ENCODE measurements around the gene NOL12.

The NOL12 gene

GRCh38 chr22:37659066-37659896 lies 26.9 kb upstream of the NOL12 start:
- DNase-seq (ENCODE audit: low read depth) = no peak

DNA sequence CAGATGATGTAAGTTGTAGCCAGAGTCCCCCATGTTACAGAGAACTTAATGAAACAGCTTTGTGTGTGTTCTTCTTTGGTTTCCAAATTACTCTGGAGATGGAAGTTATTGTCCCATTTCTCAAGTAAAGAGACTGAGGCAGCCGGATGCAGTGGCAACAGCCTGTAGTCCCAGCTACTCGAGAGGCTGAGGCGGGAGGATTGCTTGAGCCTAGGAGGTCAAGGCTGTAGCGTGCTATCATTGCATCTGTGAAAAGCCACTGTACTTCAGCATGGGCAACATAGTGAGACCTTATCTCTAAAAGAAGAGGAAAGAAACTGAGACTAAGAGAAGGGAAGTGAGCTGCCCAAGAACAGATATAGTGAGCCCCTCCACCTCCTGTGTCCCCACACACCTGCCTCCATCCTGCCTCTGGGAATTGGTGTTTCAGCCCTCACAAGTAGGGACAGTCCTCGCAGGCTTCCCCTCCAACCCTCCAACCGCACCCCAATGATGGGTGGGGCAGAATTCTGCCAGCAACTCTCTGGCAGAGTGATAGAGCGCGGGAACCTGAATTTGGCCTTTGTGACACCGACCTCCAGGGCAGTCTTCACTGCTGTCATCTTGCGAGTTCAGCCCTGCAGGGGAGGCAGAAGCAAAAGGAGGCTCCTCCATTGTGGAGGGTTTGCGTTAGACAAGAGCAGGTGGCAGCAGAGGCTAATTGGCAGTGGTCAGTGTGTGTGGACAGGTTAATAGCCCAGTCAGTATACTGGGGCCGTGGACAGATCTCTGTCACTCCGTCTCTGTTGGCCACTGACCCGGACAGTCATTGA lies 26.0 kb upstream of the NOL12 start:
- no peak for DNase-seq (ENCODE audit: low read depth)

- no peak for DNase-seq (ENCODE audit: low read depth)
Observed at GRCh38 chr22:37660709-37661045, 25.5 kb upstream of the NOL12 start.

GRCh38 chr22:37661160-37661924 lies 24.8 kb upstream of the NOL12 start:
- DNase-seq (ENCODE audit: low read depth) = no peak

GRCh38 chr22:37662039-37662438 lies 24.1 kb upstream of the NOL12 start:
- DNase-seq (ENCODE audit: low read depth) = no peak

- no peak for DNase-seq (ENCODE audit: low read depth)
Observed at GRCh38 chr22:37663521-37664140, 22.5 kb upstream of the NOL12 start.

- no peak for DNase-seq (ENCODE audit: low read depth)
Observed at GRCh38 chr22:37664249-37665101, 21.7 kb upstream of the NOL12 start.

- no peak for DNase-seq (ENCODE audit: low read depth)
Observed at GRCh38 chr22:37665487-37665886, 20.7 kb upstream of the NOL12 start.

DNA sequence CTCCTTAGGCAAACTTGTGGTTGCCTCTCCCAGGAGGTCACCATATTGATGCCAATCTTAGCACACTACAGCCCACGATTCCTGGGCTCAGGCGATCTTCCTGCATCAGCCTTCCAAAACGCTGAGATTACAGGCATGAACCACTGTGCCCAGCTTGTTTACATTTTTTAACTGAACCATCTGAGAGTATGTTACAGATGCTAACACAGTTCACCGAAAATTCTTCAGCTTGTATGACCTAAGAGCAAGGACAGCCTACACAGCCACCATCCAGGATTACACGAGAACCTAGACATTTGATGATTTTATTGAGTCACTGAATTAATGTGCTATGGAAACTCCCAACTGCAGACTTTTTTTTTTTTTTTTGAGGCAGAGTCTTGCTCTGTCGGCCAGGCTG lies 16.6 kb upstream of the NOL12 start:
- no peak for DNase-seq (ENCODE audit: low read depth)

- DNase-seq (ENCODE audit: low read depth) = no peak
Observed at GRCh38 chr22:37672206-37672919, 13.8 kb upstream of the NOL12 start.

DNA sequence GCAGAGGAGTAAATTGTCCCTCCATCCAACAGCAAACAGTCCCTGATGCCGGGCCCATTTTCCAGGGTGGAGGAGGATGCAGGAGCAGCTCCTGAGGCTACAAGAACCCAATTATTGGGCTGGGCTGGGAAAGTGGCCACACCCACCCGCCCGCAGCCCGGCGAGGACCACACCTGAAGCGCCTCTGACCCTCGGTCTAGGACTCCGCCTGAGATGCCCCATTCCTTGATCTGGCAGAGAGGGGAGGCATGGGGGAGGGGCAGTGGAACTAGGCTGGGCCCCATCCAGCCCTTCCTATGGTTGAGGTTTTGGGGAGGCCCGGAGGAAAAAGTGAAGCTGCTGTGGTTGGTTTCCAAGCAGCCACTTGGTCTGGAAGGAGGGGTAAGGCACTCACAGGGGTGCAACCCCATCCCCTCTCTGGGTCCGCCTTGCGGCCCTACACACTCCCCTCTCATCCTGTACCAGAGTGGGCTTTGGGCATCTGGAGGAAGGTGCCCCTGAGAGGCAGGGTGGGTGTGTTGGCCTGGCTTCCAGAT lies 13.2 kb upstream of the NOL12 start:
- DNase-seq (ENCODE audit: low read depth) = no peak

GRCh38 chr22:37674248-37674647 lies 11.9 kb upstream of the NOL12 start:
- DNase-seq (ENCODE audit: low read depth) = no peak

DNA sequence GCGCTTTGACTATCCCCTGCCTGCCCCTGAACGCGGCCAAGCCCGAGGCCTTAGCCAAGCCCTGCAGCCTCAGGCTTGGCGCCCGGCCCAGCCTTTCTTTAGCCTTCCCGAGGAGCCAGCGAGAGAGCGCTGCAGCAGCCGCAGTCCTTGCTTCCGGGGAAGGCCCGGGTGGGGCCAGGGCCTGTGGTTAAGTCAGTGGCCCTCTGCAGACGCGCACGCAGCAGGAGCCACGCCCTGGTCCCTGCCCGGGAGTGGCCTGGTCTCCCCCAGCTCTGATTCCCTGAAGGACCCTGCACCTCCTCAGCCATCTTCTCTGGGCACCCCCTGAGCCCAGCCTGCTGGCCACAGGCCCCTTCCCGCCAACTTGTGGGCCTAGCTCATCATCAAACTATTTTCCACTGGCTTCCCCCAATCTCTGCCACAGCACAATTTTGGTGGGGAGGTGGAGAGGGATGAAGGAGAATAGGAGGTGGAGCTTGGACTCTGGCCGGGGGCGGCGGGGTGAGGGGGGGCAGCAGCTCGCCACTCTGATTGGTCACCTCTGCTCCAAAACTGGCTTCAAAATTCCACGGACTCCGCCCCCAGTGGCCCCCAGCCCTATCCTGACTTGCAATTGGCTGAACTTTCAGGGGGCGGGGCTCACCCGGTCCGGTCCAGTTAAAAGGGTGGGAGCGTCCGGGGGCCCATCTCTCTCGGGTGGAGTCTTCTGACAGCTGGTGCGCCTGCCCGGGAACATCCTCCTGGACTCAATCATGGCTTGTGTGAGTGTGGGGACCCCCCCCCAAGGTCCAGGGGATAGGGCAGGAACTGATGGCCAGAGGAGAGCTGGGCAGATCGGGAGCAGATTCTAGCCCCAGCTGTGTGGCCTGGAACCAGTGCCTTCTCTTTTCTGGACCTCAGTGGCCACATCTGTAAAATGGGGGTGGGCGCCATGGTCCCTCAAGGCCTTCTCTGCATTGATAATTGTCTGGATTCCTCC lies 10.9 kb upstream of the NOL12 start, which contains the start of gene LGALS1:
TSS of gene LGALS1 (plus strand) at position 686 of the 979 bp plus-strand sequence. CDS start at position 753, 67 bp downstream.
- peak; percentile 46 for DNase-seq (ENCODE audit: low read depth)

GRCh38 chr22:37675930-37676735 lies 10.0 kb upstream of the NOL12 start:
- DNase-seq (ENCODE audit: low read depth) = no peak

GRCh38 chr22:37676736-37677492 lies 9.2 kb upstream of the NOL12 start:
- peak; percentile 95 for DNase-seq (ENCODE audit: low read depth)

GRCh38 chr22:37677493-37677974 lies 8.6 kb upstream of the NOL12 start:
- DNase-seq (ENCODE audit: low read depth) = no peak

GRCh38 chr22:37678372-37678771 lies 7.8 kb upstream of the NOL12 start:
- no peak for DNase-seq (ENCODE audit: low read depth)

Measured in activated T-cell treated with anti-CD3 and anti-CD28 coated beads for 1 hour (primary cell).